Dendritic cell treated with granulocyte-macrophage colony-stimulating factor and Interleukin-4, amounts not matched to agents 40 ng/mL and 50 ng/mL, for 4 days (primary cell): ENCODE results near the gene PRODH2.
A peak's percentile ranks its signal among the peaks of the same experiment; 100 is the strongest.

Experiments
- H3K27ac Mint-ChIP-seq: one replicate; pipeline ENCODE4 v1.8.0; 2022; ENCODE audit warnings: mild to moderate bottlenecking, mixed read lengths
- H3K27me3 Mint-ChIP-seq: one replicate; pipeline ENCODE4 v1.8.0; 2022; ENCODE audit warnings: mild to moderate bottlenecking, mixed read lengths
- H3K36me3 Mint-ChIP-seq: one replicate; pipeline ENCODE4 v1.8.0; 2022; ENCODE audit warnings: low read depth, mixed read lengths
- H3K4me1 Mint-ChIP-seq: one replicate; pipeline ENCODE4 v1.8.0; 2022; ENCODE audit warnings: low read depth, mixed read lengths
- H3K4me3 Mint-ChIP-seq: one replicate; pipeline ENCODE4 v1.8.0; 2022; ENCODE audit warnings: mild to moderate bottlenecking, moderate library complexity, mixed read lengths
- H3K9me3 Mint-ChIP-seq: one replicate; pipeline ENCODE4 v1.8.0; 2022; ENCODE audit warnings: mixed read lengths
- intact Hi-C: fragments of 100-400 bp; cut with micrococcal nuclease; formaldehyde crosslinking; loops from one replicate; pipeline ENCODE4 v1.15.0; 2022

The PRODH2 gene

GRCh38 chr19:35812220-35813042 lies at the start of gene PRODH2:
TSS of gene PRODH2 (minus strand) at chr19:35812845. CDS start at chr19:35812805, 40 bp downstream.
- Mint-ChIP-seq H3K4me3 (no peak within 1 kb of the TSS), H3K9me3 (no peaks in the 10 kb centered on the region), H3K36me3 (no peaks in the 10 kb centered on the region), H3K27ac (no peak within 1 kb of the TSS), H3K27me3 (peaks cover 7% of the 10 kb centered on the region), H3K4me1 (no peaks in the 10 kb centered on the region)
- intact Hi-C loops: no loop called here

- Mint-ChIP-seq H3K9me3 (no peaks in the 10 kb centered on the region), H3K27ac (no peak overlapping the region), H3K4me3 (no peak overlapping the region), H3K27me3 (peaks cover 92% of the 10 kb centered on the region), H3K4me1 (peaks cover 13% of the 10 kb centered on the region), H3K36me3 (no peaks in the 10 kb centered on the region)
- intact Hi-C loops: no loop called here
Observed at GRCh38 chr19:35861640-35862160, 49.1 kb upstream of the PRODH2 start.

DNA sequence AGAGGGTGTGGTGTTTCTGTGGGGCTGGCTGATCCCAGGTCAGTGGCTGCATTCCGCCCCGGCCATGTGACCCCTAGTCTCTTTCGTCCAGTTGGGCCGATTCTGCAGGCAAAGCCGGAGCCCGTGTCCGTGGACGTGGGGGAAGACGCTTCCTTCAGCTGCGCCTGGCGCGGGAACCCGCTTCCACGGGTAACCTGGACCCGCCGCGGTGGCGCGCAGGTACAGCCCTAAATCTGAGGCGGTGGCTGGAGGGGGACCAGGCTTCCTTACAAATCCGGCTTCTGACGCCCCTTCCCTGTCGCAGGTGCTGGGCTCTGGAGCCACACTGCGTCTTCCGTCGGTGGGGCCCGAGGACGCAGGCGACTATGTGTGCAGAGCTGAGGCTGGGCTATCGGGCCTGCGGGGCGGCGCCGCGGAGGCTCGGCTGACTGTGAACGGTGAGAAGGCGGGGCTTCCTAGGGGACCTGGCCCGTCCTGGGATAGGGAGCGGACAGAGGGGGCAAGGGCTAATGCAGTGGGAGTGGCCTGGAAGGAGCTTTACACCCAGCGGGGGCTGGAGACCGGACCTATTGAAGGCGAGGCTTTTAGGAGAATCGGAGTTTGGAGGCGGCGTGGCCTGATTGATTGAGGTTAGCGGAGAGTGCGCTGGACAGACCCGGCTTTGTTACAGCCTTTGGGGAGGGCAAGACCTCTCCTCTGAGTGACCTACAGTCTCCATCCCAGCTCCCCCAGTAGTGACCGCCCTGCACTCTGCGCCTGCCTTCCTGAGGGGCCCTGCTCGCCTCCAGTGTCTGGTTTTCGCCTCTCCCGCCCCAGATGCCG lies 48.4 kb upstream of the PRODH2 start:
- Mint-ChIP-seq H3K27me3 (peaks cover 92% of the 10 kb centered on the region), H3K27ac (no peak overlapping the region), H3K4me3 (no peak overlapping the region)

DNA sequence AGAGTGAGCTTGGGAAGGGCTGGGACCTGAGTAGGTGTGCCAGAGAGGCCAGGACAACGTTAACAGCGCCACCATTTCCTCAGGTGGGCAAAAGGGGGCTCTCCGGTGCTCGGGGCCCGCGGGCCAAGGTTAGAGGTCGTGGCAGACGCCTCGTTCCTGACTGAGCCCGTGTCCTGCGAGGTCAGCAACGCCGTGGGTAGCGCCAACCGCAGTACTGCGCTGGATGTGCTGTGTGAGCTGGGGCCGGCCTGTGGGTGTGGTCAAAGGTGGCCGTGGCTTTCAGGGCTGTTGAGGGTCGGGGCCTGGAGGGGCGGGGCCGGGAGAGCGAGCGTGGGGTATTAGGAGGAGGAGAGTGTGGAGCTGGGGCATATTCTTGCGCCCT lies 47.8 kb upstream of the PRODH2 start:
- no peak overlapping the region for H3K27ac Mint-ChIP-seq

More for the DNA sequence above, 48.4 kb upstream of the PRODH2 start:
- H3K4me1 Mint-ChIP-seq: peaks cover 14% of the 10 kb centered on the region
- no peaks in the 10 kb centered on the region for H3K36me3 Mint-ChIP-seq
- intact Hi-C loops: no loop called here
- H3K9me3 Mint-ChIP-seq: no peaks in the 10 kb centered on the region

DNA sequence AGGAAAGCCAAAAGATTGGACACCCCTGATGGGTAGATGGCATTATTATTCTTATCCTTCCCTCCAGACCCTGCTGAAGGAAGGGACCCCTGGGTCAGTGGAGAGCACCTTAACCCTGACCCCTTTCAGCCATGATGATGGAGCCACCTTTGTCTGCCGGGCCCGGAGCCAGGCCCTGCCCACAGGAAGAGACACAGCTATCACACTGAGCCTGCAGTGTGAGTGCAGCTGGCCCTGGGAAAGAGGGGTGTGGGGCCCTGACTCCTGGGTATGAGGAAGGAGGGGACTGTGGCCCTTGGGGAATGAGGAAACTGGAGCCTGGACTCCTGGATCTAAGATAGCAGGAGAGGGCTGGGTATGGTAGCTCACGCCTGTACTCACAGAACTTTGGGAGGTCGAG lies 46.8 kb upstream of the PRODH2 start:
- peaks cover 14% of the 10 kb centered on the region for H3K4me1 Mint-ChIP-seq
- peaks cover 90% of the 10 kb centered on the region for H3K27me3 Mint-ChIP-seq
- intact Hi-C loops: no loop called here
- H3K4me3 Mint-ChIP-seq: no peak overlapping the region
- no peaks in the 10 kb centered on the region for H3K36me3 Mint-ChIP-seq
- H3K27ac Mint-ChIP-seq: no peak overlapping the region
- H3K9me3 Mint-ChIP-seq: no peaks in the 10 kb centered on the region

More for the DNA sequence above, 47.8 kb upstream of the PRODH2 start:
- intact Hi-C loops: no loop called here
- Mint-ChIP-seq H3K9me3 (no peaks in the 10 kb centered on the region), H3K4me3 (no peak overlapping the region), H3K4me1 (peaks cover 14% of the 10 kb centered on the region), H3K27me3 (peaks cover 90% of the 10 kb centered on the region), H3K36me3 (no peaks in the 10 kb centered on the region)

GRCh38 chr19:35858311-35858710 lies 45.7 kb upstream of the PRODH2 start:
- intact Hi-C loops: no loop called here
- H3K4me1 Mint-ChIP-seq: peaks cover 14% of the 10 kb centered on the region
- H3K27ac Mint-ChIP-seq: no peak overlapping the region
- H3K36me3 Mint-ChIP-seq: no peaks in the 10 kb centered on the region
- peaks cover 88% of the 10 kb centered on the region for H3K27me3 Mint-ChIP-seq
- H3K4me3 Mint-ChIP-seq: no peak overlapping the region
- no peaks in the 10 kb centered on the region for H3K9me3 Mint-ChIP-seq

DNA sequence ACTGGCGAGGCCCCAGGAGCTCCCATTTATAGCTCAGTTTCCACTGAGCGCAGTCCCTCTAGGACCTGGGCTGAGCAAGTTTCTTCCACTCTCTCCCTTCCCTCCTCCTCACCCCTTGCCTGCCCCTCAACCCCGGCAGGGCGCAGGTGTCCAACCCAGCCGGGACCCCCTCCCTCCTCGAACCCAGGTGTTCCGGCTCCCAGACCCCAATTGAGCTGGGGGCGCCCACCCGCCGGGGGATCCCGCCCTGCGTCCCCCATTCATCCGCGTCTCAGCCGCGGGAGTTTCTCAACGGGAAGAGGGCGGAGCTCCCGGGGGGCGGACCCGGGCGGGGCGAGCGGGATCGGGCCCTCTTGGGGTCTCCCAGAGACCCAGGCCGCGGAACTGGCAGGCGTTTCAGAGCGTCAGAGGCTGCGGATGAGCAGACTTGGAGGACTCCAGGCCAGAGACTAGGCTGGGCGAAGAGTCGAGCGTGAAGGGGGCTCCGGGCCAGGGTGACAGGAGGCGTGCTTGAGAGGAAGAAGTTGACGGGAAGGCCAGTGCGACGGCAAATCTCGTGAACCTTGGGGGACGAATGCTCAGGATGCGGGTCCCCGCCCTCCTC lies 44.0 kb upstream of the PRODH2 start, which contains the start of gene KIRREL2:
Gene KIRREL2 (plus strand): TSS at position 366 of the 604 bp plus-strand sequence. CDS start 209 bp downstream, at position 575.
- Mint-ChIP-seq H3K36me3 (no peaks in the 10 kb centered on the region), H3K9me3 (no peaks in the 10 kb centered on the region), H3K27me3 (peaks cover 89% of the 10 kb centered on the region), H3K4me3 (peak within 1 kb of the TSS; percentile 71), H3K4me1 (peaks cover 14% of the 10 kb centered on the region), H3K27ac (no peak within 1 kb of the TSS)
- intact Hi-C loops: no loop called here

- Mint-ChIP-seq H3K27me3 (peaks cover 78% of the 10 kb centered on the region), H3K27ac (no peak overlapping the region), H3K36me3 (no peaks in the 10 kb centered on the region), H3K4me1 (peaks cover 5% of the 10 kb centered on the region), H3K9me3 (no peaks in the 10 kb centered on the region), H3K4me3 (no peak overlapping the region)
- intact Hi-C loops: no loop called here
Observed at GRCh38 chr19:35853038-35853756, 40.6 kb upstream of the PRODH2 start.

- Mint-ChIP-seq H3K27ac (no peak within 1 kb of the TSS), H3K4me1 (peaks cover 5% of the 10 kb centered on the region), H3K27me3 (peaks cover 76% of the 10 kb centered on the region), H3K36me3 (no peaks in the 10 kb centered on the region), H3K4me3 (no peak within 1 kb of the TSS), H3K9me3 (no peaks in the 10 kb centered on the region)
- intact Hi-C loops: no loop called here
Observed at GRCh38 chr19:35852029-35852780, 39.6 kb upstream of the PRODH2 start, which contains the start of gene NPHS1. TSS of gene NPHS1 (minus strand) at chr19:35852504. CDS start at chr19:35851837, 667 bp downstream.

DNA sequence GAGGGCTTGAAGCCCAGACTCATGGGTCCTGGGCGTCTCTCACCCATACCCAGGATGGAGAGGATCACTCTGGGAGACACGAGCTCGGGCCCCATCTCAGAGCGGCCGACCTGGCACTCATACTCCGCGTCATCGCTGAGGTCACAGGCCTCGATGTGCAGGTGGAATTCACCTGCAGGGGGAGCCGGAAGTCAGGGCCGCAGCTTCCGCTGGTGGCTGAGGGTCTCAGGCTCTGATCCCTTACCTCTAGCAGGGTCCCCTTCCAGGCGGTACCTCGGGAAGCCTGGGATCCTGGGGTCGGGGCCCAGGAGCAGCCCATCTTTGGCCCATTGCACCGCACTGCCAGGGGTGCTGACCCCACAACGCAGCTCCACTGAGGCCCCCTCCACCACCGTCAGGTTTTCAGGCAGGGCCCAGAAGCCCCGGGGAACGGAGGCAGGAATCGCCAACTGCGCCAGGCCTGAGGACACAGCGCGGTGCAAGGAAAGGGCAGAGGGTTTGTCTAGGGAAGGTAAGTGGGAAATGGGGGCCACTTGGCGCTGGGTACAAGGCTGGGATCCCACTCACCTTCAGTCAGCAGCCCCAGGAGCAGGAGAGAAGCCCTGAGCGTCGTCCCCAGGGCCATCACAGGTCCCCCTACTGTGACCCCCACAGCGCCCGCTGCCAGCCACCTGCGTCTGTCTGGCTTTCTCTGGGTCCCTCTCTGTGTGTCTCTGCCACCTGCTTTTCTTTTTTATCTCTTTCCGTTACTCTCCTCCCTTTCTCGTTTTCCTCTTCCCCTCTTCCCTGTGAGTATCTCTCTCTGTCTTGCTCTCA lies 38.8 kb upstream of the PRODH2 start:
- H3K27me3 Mint-ChIP-seq: peaks cover 76% of the 10 kb centered on the region
- no peak overlapping the region for H3K4me3 Mint-ChIP-seq
- no peak overlapping the region for H3K27ac Mint-ChIP-seq
- no peaks in the 10 kb centered on the region for H3K4me1 Mint-ChIP-seq
- no peaks in the 10 kb centered on the region for H3K9me3 Mint-ChIP-seq
- no peaks in the 10 kb centered on the region for H3K36me3 Mint-ChIP-seq
- intact Hi-C loops: no loop called here

DNA sequence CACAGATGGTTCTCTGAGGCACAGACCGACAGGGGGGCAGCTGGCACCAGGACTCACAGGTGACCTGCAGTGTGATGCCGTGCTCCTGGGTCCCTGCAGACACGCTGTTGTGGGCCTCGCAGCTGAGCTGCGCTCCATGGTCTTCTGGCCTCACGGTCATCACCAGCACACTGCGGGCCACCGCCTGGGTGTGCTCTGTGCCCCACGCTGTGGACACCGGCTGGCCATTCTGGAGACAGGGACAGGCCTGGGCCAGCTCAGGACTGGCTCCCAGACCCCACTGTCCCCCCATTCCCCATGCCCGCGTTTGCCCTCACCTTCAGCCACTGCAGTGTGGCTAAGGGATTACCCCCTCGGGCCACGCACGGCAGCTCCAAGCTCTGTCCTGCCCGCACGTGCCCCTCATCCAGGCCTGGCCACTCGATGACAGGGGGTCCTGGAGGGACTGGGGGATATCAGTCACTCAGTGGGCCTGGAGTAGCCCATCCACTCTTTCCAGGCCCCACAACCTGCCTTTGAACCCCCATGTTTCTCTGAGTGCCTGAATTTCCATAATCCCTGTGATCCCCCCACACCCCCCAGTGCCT lies 36.4 kb upstream of the PRODH2 start:
- no peaks in the 10 kb centered on the region for H3K36me3 Mint-ChIP-seq
- H3K4me3 Mint-ChIP-seq: no peak overlapping the region
- H3K4me1 Mint-ChIP-seq: peaks cover 15% of the 10 kb centered on the region
- H3K27ac Mint-ChIP-seq: no peak overlapping the region
- intact Hi-C loops: no loop called here
- peaks cover 77% of the 10 kb centered on the region for H3K27me3 Mint-ChIP-seq
- no peaks in the 10 kb centered on the region for H3K9me3 Mint-ChIP-seq

DNA sequence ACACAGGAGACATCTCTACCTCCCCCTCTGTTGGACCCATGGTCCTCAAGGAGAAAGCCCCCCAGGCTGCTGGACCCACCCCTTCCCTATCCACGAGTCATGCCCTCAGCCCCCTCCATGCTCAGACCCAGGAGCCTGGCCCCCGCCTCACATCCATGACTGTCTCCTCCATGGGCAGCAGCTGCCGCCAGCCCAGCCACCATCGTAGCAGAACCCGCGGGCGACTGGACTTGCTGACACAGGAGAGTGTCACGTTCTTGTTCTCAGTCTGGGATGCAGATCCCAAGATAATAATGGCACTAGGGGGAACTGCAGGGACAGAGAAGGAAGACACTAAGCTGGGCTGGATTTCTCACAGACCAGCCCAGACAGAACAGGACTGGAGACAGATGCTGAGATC lies 35.8 kb upstream of the PRODH2 start:
- no peaks in the 10 kb centered on the region for H3K9me3 Mint-ChIP-seq
- H3K27ac Mint-ChIP-seq: no peak overlapping the region
- no peaks in the 10 kb centered on the region for H3K36me3 Mint-ChIP-seq
- intact Hi-C loops: no loop called here
- H3K27me3 Mint-ChIP-seq: peaks cover 82% of the 10 kb centered on the region
- H3K4me1 Mint-ChIP-seq: peaks cover 16% of the 10 kb centered on the region
- H3K4me3 Mint-ChIP-seq: no peak overlapping the region
